Limb (tissue), 2 donors: ENCODE data around the gene SHKBP1.
"Not testable (repeated sequence)": the region's sequence is repeated elsewhere in the genome, so short reads cannot be mapped to it uniquely, and the experiment has no call there.

ENCODE experiments used
- DNase-seq, 2 donors: peaks; one replicate each; pipeline ENCODE4 v3.0.0-alpha.2; 2016; ENCODE audit errors: extremely low spot score in 2 of 2

The SHKBP1 gene

GRCh38 chr19:40553885-40554857 is 22.5 kb upstream of the SHKBP1 start:
- peak in 1 of 2 donors; percentile 13 for DNase-seq

DNA sequence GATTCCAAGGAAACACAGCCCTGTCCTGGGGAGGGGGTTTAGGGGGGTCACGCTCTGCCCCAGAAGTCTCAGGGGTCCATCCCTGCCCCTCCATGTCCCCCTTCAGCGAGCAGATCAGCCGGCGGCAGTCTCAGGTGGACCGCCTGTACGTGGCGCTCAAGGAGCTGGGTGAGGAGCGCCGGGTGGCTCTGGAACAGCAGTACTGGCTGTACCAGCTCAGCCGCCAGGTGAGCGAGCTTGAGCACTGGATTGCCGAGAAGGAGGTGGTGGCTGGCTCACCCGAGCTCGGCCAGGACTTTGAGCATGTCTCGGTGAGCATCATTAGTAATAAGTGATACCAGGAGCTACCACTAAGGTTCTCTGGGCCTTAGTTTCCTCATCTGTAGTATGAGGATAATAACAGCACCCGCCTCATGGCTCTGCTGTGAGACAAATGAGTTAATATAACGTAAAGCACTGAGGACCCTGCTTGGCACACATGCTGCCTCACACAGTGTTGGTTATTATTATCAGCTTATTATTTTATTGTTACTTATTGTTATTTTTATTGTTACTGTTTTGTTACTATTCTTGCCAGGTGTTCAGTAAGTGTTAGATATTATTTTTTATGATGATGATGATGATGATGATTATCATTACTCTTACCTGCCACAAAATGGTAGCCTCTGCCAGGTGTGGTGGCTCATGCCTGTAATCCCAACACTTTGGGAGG is 20.5 kb upstream of the SHKBP1 start:
- no peak for DNase-seq

GRCh38 chr19:40556953-40557530 is 19.6 kb upstream of the SHKBP1 start:
- DNase-seq: no peak

- DNase-seq: no peak
Measured at GRCh38 chr19:40559394-40559793, 17.3 kb upstream of the SHKBP1 start.

DNA sequence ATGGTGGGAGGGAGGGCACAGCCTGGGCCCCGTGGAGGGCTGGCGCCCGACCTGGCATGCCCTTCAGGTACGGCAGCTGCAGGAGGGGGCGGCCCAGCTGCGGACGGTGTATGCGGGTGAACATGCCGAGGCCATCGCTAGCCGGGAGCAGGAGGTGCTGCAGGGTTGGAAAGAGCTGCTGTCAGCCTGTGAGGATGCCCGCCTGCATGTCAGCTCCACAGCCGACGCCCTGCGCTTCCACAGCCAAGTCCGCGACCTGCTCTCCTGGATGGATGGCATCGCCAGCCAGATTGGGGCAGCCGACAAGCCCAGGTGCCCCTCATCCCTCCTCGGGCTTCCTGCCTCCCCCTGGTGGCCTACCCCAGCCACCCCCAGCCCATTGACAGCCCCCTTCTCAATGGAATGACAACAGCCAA is 16.6 kb upstream of the SHKBP1 start:
- no peak for DNase-seq

DNA sequence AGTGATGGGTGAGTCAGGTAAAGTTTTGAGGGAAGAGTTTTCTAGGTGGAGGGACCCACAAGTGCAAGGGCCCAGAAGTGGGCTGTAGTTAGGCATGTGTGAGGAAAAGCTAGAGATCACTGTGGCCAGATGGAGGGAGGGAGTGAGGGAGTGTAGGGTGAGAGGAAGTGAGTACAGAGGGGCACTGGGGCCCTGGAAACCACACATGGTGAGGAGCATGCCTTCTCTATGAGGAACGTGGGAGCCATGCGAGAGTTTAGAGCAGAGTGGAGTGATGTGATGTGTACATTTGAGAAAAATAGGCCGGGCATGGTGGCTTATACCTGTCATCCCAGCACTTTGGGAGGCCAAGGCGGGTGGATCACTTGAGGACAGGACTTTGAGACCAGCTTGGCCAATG is 14.7 kb upstream of the SHKBP1 start:
- no peak for DNase-seq

- not testable (repeated sequence) for DNase-seq
Measured at GRCh38 chr19:40564535-40564934, 12.1 kb upstream of the SHKBP1 start.

DNA sequence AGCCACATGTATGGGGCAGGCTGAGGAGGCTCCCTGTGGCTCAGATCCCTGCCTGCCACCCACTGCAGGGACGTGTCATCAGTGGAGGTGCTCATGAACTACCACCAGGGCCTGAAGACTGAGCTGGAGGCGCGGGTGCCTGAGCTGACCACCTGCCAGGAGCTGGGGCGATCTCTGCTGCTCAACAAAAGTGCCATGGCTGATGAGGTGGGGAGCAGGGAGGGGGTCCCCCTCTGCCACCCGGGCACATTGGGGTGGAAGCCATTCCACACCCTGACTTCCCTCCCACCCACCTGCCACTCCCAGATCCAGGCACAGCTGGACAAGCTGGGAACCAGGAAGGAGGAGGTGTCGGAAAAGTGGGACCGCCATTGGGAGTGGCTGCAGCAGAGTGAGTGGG is 11.3 kb upstream of the SHKBP1 start:
- no peak for DNase-seq

GRCh38 chr19:40565910-40566495 is 10.7 kb upstream of the SHKBP1 start:
- DNase-seq: no peak

DNA sequence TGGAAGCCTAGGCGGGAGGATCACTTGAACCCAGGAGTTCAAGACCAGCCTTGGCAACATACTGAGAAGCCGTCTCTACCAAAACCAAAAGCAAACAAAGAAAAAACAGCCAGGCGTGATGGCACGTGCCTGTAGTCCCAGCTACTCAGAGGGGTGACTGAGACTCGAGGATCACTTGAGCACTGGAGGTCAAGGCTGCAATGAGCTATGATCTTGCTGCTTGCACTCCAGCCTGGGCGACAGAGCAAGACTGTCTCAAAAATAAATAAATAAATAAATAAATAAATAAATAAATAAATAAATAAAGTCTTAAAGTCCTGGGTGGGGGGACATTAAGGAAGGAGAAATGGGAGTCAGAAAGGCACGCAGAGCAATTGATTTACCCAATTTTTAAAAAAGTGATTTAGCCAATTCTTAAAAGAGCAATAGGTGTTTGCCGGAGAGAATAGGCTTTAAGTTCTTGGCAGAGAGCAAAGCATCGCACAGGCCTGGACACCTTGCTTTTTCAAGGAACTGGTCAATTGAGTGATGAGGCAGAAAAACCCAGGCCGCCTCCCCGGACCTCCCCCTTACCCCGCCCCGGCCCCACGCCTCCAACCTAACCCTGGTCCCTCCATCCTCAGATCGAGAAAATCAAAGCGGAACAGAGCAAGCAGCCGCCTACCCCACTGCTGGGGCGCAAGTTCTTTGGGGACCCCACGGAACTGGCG is 9.5 kb upstream of the SHKBP1 start:
- DNase-seq: no peak

DNA sequence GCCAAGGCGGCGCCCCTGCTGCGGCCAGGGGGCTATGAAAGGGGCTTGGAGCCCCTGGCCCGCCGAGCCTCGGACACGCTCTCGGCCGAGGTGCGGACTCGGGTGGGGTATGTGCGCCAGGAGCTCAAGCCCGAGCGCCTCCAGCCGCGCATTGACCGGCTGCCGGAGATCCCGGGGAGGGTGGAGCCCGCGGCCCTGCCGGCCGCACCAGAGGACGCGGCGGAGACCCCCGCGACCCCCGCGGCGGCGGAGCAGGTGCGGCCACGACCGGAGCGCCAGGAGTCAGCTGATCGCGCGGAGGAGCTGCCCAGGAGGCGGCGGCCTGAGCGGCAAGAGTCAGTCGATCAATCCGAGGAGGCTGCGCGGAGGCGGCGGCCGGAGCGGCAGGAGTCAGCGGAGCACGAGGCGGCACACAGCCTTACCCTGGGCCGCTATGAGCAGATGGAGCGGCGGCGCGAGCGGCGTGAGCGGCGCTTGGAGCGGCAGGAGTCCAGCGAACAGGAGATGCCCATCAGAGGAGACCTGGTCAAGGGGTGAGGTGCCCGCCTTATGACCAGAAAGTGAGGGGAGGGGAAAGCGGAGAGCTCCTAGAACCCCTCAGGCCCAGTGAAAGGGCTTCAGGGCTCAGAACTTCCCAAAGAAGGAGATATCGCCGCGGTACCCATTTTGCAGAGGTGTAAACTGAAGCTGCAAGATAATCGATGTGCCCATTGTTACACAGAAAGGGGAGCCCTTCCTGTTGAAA is 8.8 kb upstream of the SHKBP1 start:
- DNase-seq: no peak

GRCh38 chr19:40570313-40571004 is 6.2 kb upstream of the SHKBP1 start:
- DNase-seq: peak; percentile 92 to 95

GRCh38 chr19:40571005-40571318 is 5.7 kb upstream of the SHKBP1 start:
- no peak for DNase-seq

GRCh38 chr19:40571831-40572495 is 4.7 kb upstream of the SHKBP1 start:
- no peak for DNase-seq

GRCh38 chr19:40575326-40575725 is 1.3 kb upstream of the SHKBP1 start:
- no peak for DNase-seq

DNA sequence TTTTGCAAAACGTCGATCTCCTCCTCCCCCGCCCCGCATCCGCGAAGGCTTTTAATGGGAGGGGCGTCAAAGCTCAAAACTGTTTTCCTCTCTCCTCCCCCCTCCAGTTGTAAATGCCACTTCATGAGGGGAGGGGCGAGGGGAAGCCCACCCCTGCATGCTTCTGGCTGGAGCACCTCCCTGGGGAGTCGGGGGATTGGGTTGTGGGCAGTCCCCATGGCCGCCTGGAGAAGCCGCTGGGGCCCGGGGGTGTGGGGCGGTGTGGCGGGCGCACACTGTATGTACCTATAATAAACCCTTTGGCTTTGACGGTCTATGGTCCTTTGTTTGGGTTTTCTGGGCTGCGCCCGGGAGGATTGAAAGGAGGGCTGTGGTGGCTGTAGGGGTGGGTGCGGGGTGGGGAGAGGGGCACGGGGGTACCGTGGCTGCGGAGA is 505 bp upstream of the SHKBP1 start:
- peak in 1 of 2 donors; percentile 64 for DNase-seq

- DNase-seq: no peak
Measured at GRCh38 chr19:40578442-40578908, 1.8 kb downstream of the SHKBP1 start.

DNA sequence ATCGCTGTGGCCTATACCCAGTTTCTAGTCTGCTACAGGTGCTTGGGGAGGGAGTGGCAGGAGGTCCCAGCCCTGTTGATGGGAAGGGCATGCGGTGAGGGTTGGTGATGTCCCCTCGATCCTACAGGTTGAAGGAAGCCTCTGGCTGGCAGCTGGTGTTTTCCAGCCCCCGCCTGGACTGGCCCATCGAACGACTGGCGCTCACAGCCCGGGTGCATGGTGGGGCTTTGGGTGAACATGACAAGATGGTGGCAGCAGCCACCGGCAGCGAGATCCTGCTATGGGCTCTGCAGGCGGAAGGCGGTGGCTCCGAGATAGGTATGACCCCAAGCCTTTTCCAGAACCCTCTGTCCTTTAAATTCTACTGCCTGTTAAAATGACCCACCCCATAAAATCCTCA is 3.9 kb downstream of the SHKBP1 start:
- no peak for DNase-seq

- DNase-seq: no peak
Measured at GRCh38 chr19:40581531-40581930, 4.9 kb downstream of the SHKBP1 start.
